ENCODE results near the gene FYTTD1.

GRCh38 chr3:197810901-197811300 lies 61.2 kb downstream of the FYTTD1 start:
- TF ChIP-seq SIN3A (IDR thresholded peaks at IDR 0.05; ENCODE audit: borderline replicate concordance, insufficient read depth, low read length) (no peak), TAF1 (IDR thresholded peaks at IDR 0.05; ENCODE audit: borderline replicate concordance, insufficient read depth, low read length) (no peak), POLR2AphosphoS5 (IDR thresholded peaks at IDR 0.05; ENCODE audit: low read depth, low read length) (no peak), FOXP2 (optimal IDR thresholded peaks at IDR 0.05; ENCODE audit: borderline replicate concordance, extremely low read depth, extremely low read length, insufficient read depth) (no peak)

Data from PFSK-1 (cell line).